HG03064 (cell line): ENCODE data around the gene NPC1.

Experiments
- ATAC-seq: cut with Tn5 transposase; IDR thresholded peaks from one replicate; pipeline ENCODE4 v1.9.1; 2021; ENCODE audit warnings: low read depth; ENCODE audit not compliant: unreplicated experiment

Gene NPC1

GRCh38 chr18:23552505-23552904 is 33.8 kb downstream of the NPC1 start:
- ATAC-seq: no peak

GRCh38 chr18:23551978-23552377 is 34.3 kb downstream of the NPC1 start:
- no peak for ATAC-seq

GRCh38 chr18:23550898-23551297 is 35.4 kb downstream of the NPC1 start:
- ATAC-seq: no peak

- ATAC-seq: no peak
These were observed 37.6 kb downstream of the NPC1 start for GRCh38 chr18:23548719-23549118.

GRCh38 chr18:23548275-23548674 is 38.0 kb downstream of the NPC1 start:
- ATAC-seq: no peak

- ATAC-seq: no peak
These were observed 38.5 kb downstream of the NPC1 start for GRCh38 chr18:23547846-23548245.

- ATAC-seq: no peak
These were observed 39.0 kb downstream of the NPC1 start for GRCh38 chr18:23547306-23547705.

GRCh38 chr18:23545247-23545789 is 41.0 kb downstream of the NPC1 start:
- ATAC-seq: no peak

GRCh38 chr18:23542461-23542860 is 43.8 kb downstream of the NPC1 start:
- no peak for ATAC-seq

GRCh38 chr18:23541349-23542093 is 44.8 kb downstream of the NPC1 start:
- no peak for ATAC-seq

GRCh38 chr18:23540867-23541266 is 45.4 kb downstream of the NPC1 start:
- ATAC-seq: no peak

- ATAC-seq: no peak
These were observed 46.3 kb downstream of the NPC1 start for GRCh38 chr18:23539911-23540525.

GRCh38 chr18:23539296-23539695 is 47.0 kb downstream of the NPC1 start:
- no peak for ATAC-seq

GRCh38 chr18:23538870-23539269 is 47.4 kb downstream of the NPC1 start:
- ATAC-seq: no peak

- no peak for ATAC-seq
These were observed 48.3 kb downstream of the NPC1 start for GRCh38 chr18:23538001-23538400.

- ATAC-seq: no peak
These were observed 49.0 kb downstream of the NPC1 start for GRCh38 chr18:23537274-23537673.

- no peak for ATAC-seq
These were observed 50.1 kb downstream of the NPC1 start for GRCh38 chr18:23536204-23536603.

- ATAC-seq: no peak
These were observed 52.0 kb downstream of the NPC1 start for GRCh38 chr18:23534276-23534675.

- ATAC-seq: no peak
These were observed 53.5 kb downstream of the NPC1 start for GRCh38 chr18:23532848-23533247.

GRCh38 chr18:23531912-23532311 is 54.4 kb downstream of the NPC1 start:
- ATAC-seq: no peak

- ATAC-seq: no peak
These were observed 56.1 kb downstream of the NPC1 start for GRCh38 chr18:23530195-23530594.

- no peak for ATAC-seq
These were observed 56.7 kb downstream of the NPC1 start for GRCh38 chr18:23529604-23530003.
